ENCODE results near the gene MAGEA11. TPM values are rescaled to one million over a fixed set of nuclear protein-coding genes. Genes with fewer than 3 reads are reported as not detected.

MAGEA11 gene
- polyA plus RNA-seq, 1 donor (not counting 4 experiments of a cell fraction or from before 2014, with no cell fraction given) = not detected

DNA sequence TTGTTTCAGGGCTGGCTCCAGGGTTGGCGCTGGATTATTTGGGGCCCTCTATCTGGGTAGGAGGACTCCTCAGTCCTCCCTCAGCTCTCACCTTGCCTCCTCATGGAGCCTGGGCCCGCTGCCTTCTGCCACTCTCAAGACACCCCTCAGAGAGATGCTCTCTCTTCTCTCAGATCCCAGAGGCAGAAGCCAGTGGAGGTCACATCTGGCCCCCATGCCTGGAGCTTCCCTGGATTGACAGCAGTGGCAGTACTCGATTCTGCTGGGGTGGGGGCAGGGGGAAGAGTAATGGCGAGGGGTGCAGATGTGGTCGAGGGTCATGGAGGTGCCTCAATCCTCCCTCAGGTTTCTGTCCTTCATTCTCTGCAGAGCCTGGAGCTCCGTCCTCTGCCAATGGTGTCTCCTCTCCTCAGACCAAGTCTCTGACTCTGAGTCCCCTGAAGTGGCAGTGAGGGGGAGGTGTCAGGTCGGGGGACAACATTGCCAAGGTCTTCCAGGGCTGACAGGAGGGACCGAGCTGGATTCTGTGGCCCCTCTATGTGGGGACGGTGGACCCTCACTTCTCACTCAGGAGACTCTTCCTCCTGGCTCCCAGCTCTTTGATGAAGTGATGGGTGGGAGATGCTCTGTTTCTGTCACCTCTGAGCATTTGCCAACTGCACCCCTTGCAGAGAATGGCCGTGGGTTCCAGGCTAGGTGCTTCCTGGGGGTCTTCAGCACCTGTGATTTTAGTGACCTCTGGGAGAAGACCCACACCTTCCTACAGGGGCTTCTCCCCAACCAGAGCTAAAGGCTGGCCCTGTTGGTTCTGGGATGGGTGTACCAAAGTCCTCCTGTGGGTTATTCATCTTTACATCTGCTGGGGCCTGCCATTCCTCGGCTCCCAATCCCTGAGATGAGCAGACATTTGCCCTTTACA is 51.1 kb downstream of the MAGEA11 start:
- DNase-seq (ENCODE audit: low read depth, low spot score) = no peak
- Histone ChIP-seq H3K4me2 (ENCODE audit: control insufficient read depth, extremely low read depth, insufficient read depth, low read depth, low read length) (no peak overlapping the region), H3K9me1 (ENCODE audit: control insufficient read depth, extremely low read depth, insufficient read depth, low read length) (no peaks in the 10 kb centered on the region), H4K20me1 (ENCODE audit: control insufficient read depth, extremely low read depth, insufficient read depth, low read length) (no peaks in the 10 kb centered on the region), H3K79me2 (ENCODE audit: control insufficient read depth, insufficient read depth, low read length) (no peaks in the 10 kb centered on the region), H3K36me3 (ENCODE audit: control insufficient read depth in 2 of 2, extremely low read depth in 1 of 2, insufficient read depth in 2 of 2, low read length in 2 of 2) (no peaks in the 10 kb centered on the region), H3K4me1 (ENCODE audit: control insufficient read depth, extremely low read depth, insufficient read depth, low read length) (no peaks in the 10 kb centered on the region), H2AFZ (ENCODE audit: control insufficient read depth, low read length) (no peak overlapping the region), H3K9ac (ENCODE audit: control insufficient read depth, extremely low read depth, insufficient read depth, low read length) (no peak overlapping the region), H3K4me3 (ENCODE audit: control insufficient read depth in 2 of 3, extremely low read depth in 1 of 3, insufficient read depth in 2 of 3, low read depth in 1 of 3, low read length in 3 of 3) (no peak overlapping the region), H3K27ac (ENCODE audit: control insufficient read depth, insufficient read depth, low read length) (no peak overlapping the region), H3K27me3 (ENCODE audit: control insufficient read depth, extremely low read depth, insufficient read depth, low read length) (no peaks in the 10 kb centered on the region), H3K9me3 (ENCODE audit: control insufficient read depth, low read depth, low read length) (no peaks in the 10 kb centered on the region)
- no peak for FAIRE-seq
- dilution Hi-C loops (cut with MboI; ENCODE audit: extremely low pct_ligation_motif_present, low sequenced_read_pairs) = no loop called here
- TF ChIP-seq, protein P1, sequence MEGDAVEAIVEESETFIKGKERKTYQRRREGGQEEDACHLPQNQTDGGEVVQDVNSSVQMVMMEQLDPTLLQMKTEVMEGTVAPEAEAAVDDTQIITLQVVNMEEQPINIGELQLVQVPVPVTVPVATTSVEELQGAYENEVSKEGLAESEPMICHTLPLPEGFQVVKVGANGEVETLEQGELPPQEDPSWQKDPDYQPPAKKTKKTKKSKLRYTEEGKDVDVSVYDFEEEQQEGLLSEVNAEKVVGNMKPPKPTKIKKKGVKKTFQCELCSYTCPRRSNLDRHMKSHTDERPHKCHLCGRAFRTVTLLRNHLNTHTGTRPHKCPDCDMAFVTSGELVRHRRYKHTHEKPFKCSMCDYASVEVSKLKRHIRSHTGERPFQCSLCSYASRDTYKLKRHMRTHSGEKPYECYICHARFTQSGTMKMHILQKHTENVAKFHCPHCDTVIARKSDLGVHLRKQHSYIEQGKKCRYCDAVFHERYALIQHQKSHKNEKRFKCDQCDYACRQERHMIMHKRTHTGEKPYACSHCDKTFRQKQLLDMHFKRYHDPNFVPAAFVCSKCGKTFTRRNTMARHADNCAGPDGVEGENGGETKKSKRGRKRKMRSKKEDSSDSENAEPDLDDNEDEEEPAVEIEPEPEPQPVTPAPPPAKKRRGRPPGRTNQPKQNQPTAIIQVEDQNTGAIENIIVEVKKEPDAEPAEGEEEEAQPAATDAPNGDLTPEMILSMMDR (optimal IDR thresholded peaks at IDR 0.05 in 1 of 3, IDR thresholded peaks at IDR 0.05 in 1 of 3, conservative IDR thresholded peaks at IDR 0.05 in 1 of 3; ENCODE audit: extremely low read depth in 1 of 3, insufficient read depth in 2 of 3, low read length in 3 of 3) = no peak
- no peak for TF ChIP-seq EZH2 (IDR thresholded peaks at IDR 0.05; ENCODE audit: low read length)

Small RNAs within 50 kb of the gene (small RNA-seq; reads per million reads assigned to genes)
- gene AC244098.1 (ENCODE audit: insufficient read length in 3 of 3, low read depth in 3 of 3, low replicate concordance in 1 of 3) = 0 reads per million in 3 experiments
- 0 reads per million in 3 experiments for gene AC244098.2 (ENCODE audit: insufficient read length in 3 of 3, low read depth in 3 of 3, low replicate concordance in 1 of 3)
- 0 reads per million in 3 experiments for gene AC244098.3 (ENCODE audit: insufficient read length in 3 of 3, low read depth in 3 of 3, low replicate concordance in 1 of 3)

Other genes starting within 250 kb of the MAGEA11 start
- 51.3 to 85.6 TPM (median 59.7 TPM) in 3 replicates for gene IDS, start 206.8 kb upstream of the MAGEA11 start, polyA plus RNA-seq
- gene EOLA1, start 171.0 kb upstream of the MAGEA11 start, polyA plus RNA-seq = 8.9 to 12.4 TPM (median 9.3 TPM) in 3 replicates
- gene HSFX3, start 162.1 kb upstream of the MAGEA11 start, polyA plus RNA-seq = not detected in 3 replicates
- not detected in 3 replicates for gene MAGEA9B, start 124.6 kb upstream of the MAGEA11 start, polyA plus RNA-seq
- gene HSFX2, start 116.7 kb upstream of the MAGEA11 start, polyA plus RNA-seq = 0.10 to 0.40 TPM (median 0.39 TPM) in 3 replicates
- 19.5 to 23.0 TPM (median 21.1 TPM) in 3 replicates for gene TMEM185A, start 80.3 kb upstream of the MAGEA11 start, polyA plus RNA-seq
- gene HSFX1, start 62.0 kb downstream of the MAGEA11 start, polyA plus RNA-seq = 0.23 TPM in 1 of 3 replicates, not detected in the others
- not detected in 3 replicates for gene MAGEA9, start 69.9 kb downstream of the MAGEA11 start, polyA plus RNA-seq
- not detected in 3 replicates for gene MAGEA8, start 169.1 kb downstream of the MAGEA11 start, polyA plus RNA-seq
- gene HSFX4, start 217.5 kb downstream of the MAGEA11 start, polyA plus RNA-seq = not detected in 3 replicates
- gene EOLA2, start 226.4 kb downstream of the MAGEA11 start, polyA plus RNA-seq = 35.5 to 45.2 TPM (median 39.2 TPM) in 3 replicates